H9 (cell line): ENCODE results near the gene SLC39A2. TPM values are rescaled to one million over a fixed set of nuclear protein-coding genes. Genes with fewer than 3 reads are reported as not detected.

Experiments used
- DNase-seq: peaks from one replicate; pipeline ENCODE4 v3.0.0-alpha.2; 2017
- H2AFZ ChIP-seq: one replicate; pipeline ENCODE4 v1.6.1; 2013; ENCODE audit warnings: mild to moderate bottlenecking, low read length, control low read depth, moderate library complexity
- H2AK5ac ChIP-seq: 2 replicates; pipeline ENCODE4 v1.6.1; 2013; ENCODE audit warnings: low read length, control low read depth, mixed read lengths; ENCODE audit not compliant: insufficient read length
- H2BK120ac ChIP-seq: one replicate; pipeline ENCODE4 v1.6.1; 2013; ENCODE audit warnings: low read depth, mild to moderate bottlenecking, low read length, control low read depth, inconsistent platforms; ENCODE audit not compliant: poor library complexity, severe bottlenecking
- H2BK12ac ChIP-seq: 2 replicates; pipeline ENCODE4 v1.6.1; 2013; ENCODE audit warnings: low read length, control low read depth, mixed read lengths, low read depth; ENCODE audit not compliant: insufficient read length
- H2BK15ac ChIP-seq: 2 replicates; pipeline ENCODE4 v1.6.1; 2013; ENCODE audit warnings: low read depth, low read length, control low read depth
- H2BK20ac ChIP-seq: one replicate; pipeline ENCODE4 v1.6.1; 2013; ENCODE audit warnings: low read depth, mild to moderate bottlenecking, low read length, control low read depth, inconsistent platforms; ENCODE audit not compliant: poor library complexity, severe bottlenecking
- H2BK5ac ChIP-seq: 2 replicates; pipeline ENCODE4 v1.6.1; 2013; ENCODE audit warnings: low read length, control low read depth, mixed read lengths; ENCODE audit not compliant: insufficient read length
- H3K14ac ChIP-seq: 2 replicates; pipeline ENCODE4 v1.6.1; 2013; ENCODE audit warnings: low read length, control low read depth; ENCODE audit not compliant: insufficient read depth
- H3K18ac ChIP-seq: 2 replicates; pipeline ENCODE4 v1.6.1; 2013; ENCODE audit warnings: low read depth, mild to moderate bottlenecking, mixed read lengths, low read length, control low read depth; ENCODE audit not compliant: insufficient read length
- H3K23ac ChIP-seq: 2 replicates; pipeline ENCODE4 v1.6.1; 2013; ENCODE audit warnings: low read length, control low read depth, mixed read lengths, low read depth; ENCODE audit not compliant: insufficient read length
- H3K23me2 ChIP-seq: 2 replicates; pipeline ENCODE4 v1.6.1; 2013; ENCODE audit warnings: low read depth, mild to moderate bottlenecking, mixed read lengths, low read length, control low read depth; ENCODE audit not compliant: insufficient read length, poor library complexity, severe bottlenecking
- H3K27ac ChIP-seq: 2 replicates; pipeline ENCODE4 v1.5.1; 2013; ENCODE audit warnings: low read length, control low read depth, mixed read lengths, low read depth; ENCODE audit not compliant: insufficient read length
- H3K27me3 ChIP-seq: 2 replicates; pipeline ENCODE4 v1.6.1; 2013; ENCODE audit warnings: low read length, control low read depth, inconsistent platforms; ENCODE audit not compliant: insufficient read depth
- H3K4ac ChIP-seq: 2 replicates; pipeline ENCODE4 v1.6.1; 2013; ENCODE audit warnings: low read depth, mild to moderate bottlenecking, control low read depth, inconsistent platforms, low read length, moderate library complexity
- H3K4me1 ChIP-seq: 2 replicates; pipeline ENCODE4 v1.6.1; 2013; ENCODE audit warnings: low read length, control low read depth, inconsistent platforms; ENCODE audit not compliant: insufficient read depth
- H3K4me2 ChIP-seq: 2 replicates; pipeline ENCODE4 v1.6.1; 2013; ENCODE audit warnings: low read length, control low read depth, mixed read lengths; ENCODE audit not compliant: insufficient read length, insufficient read depth
- H3K56ac ChIP-seq: 2 replicates; pipeline ENCODE4 v1.6.1; 2013; ENCODE audit warnings: low read depth, mild to moderate bottlenecking, mixed read lengths, low read length, control low read depth; ENCODE audit not compliant: insufficient read length
- H3K79me1 ChIP-seq: 2 replicates; pipeline ENCODE4 v1.6.1; 2013; ENCODE audit warnings: low read depth, mild to moderate bottlenecking, moderate library complexity, low read length, control low read depth, inconsistent platforms; ENCODE audit not compliant: insufficient read depth, poor library complexity, severe bottlenecking
- H3K79me2 ChIP-seq: 2 replicates; pipeline ENCODE4 v1.6.1; 2013; ENCODE audit warnings: low read length, control low read depth, inconsistent platforms; ENCODE audit not compliant: insufficient read depth
- H3K9ac ChIP-seq: 2 replicates; pipeline ENCODE4 v1.6.1; 2013; ENCODE audit warnings: low read length, control low read depth, mixed read lengths; ENCODE audit not compliant: insufficient read length; ENCODE audit errors: extremely low read depth
- H3K9me3 ChIP-seq: one replicate; pipeline ENCODE4 v1.6.1; 2013; ENCODE audit warnings: low read depth, low read length, inconsistent platforms; ENCODE audit not compliant: control insufficient read depth
- H3T11ph ChIP-seq: one replicate; pipeline ENCODE4 v1.6.1; 2013; ENCODE audit warnings: mild to moderate bottlenecking, low read length, control low read depth, inconsistent platforms
- H4K20me1 ChIP-seq: one replicate; pipeline ENCODE4 v1.6.1; 2013; ENCODE audit not compliant: control insufficient read depth, insufficient read length, insufficient read depth
- H4K5ac ChIP-seq: 2 replicates; pipeline ENCODE4 v1.6.1; 2013; ENCODE audit warnings: low read depth, mild to moderate bottlenecking, mixed read lengths, low read length, control low read depth; ENCODE audit not compliant: insufficient read length
- H4K8ac ChIP-seq: replicated peaks from 2 replicates; pipeline ENCODE4 v1.6.1; 2013; ENCODE audit warnings: low read length, control low read depth, mixed read lengths, low read depth; ENCODE audit not compliant: insufficient read length
- H4K91ac ChIP-seq: 2 replicates; pipeline ENCODE4 v1.6.1; 2013; ENCODE audit warnings: low read depth, mild to moderate bottlenecking, moderate library complexity, mixed read lengths, low read length, control low read depth; ENCODE audit not compliant: insufficient read length
- H3K27ac Mint-ChIP-seq, 3 experiments: 2 replicates in 2 of 3; 3 replicates in 1 of 3; pipeline ENCODE4 v1.8.0; 2020 to 2021; ENCODE audit warnings: mixed read lengths in 3 of 3, mild to moderate bottlenecking in 1 of 3, moderate library complexity in 1 of 3
- H3K27me3 Mint-ChIP-seq: 2 replicates; pipeline ENCODE4 v1.8.0; 2021; ENCODE audit warnings: low read depth, mild to moderate bottlenecking, moderate library complexity, mixed read lengths
- H3K36me3 Mint-ChIP-seq, 3 experiments: 2 replicates in 2 of 3; 3 replicates in 1 of 3; pipeline ENCODE4 v1.8.0; 2020 to 2021; ENCODE audit warnings: low read depth in 3 of 3, mixed read lengths in 3 of 3; ENCODE audit not compliant: insufficient read depth in 1 of 3
- H3K4me1 Mint-ChIP-seq, 2 experiments: 2 replicates each; pipeline ENCODE4 v1.8.0; 2020; ENCODE audit warnings: mixed read lengths in 2 of 2
- H3K4me3 Mint-ChIP-seq, 2 experiments: 2 replicates in 1 of 2; 3 replicates in 1 of 2; pipeline ENCODE4 v1.8.0; 2020 to 2021; ENCODE audit warnings: mild to moderate bottlenecking in 2 of 2, mixed read lengths in 2 of 2, moderate library complexity in 1 of 2
- H3K9me3 Mint-ChIP-seq, 2 experiments: 2 replicates in 1 of 2; 3 replicates in 1 of 2; pipeline ENCODE4 v1.8.0; 2020; ENCODE audit warnings: mild to moderate bottlenecking in 2 of 2, mixed read lengths in 2 of 2, moderate library complexity in 1 of 2
- WGBS: extraction: QIAGEN DNeasy Blood & Tissue Kit; methylation state at CpG from one replicate; pipeline ENCODE4 v1.1.7; 2013; ENCODE audit warnings: missing lambda C conversion rate, low lambda C conversion rate, mixed read lengths; ENCODE audit not compliant: insufficient read length; ENCODE audit errors: extremely low coverage; 5-methylcytosine and 5-hydroxymethylcytosine counted together
- total RNA-seq: library from RNA; stranded (reverse); gene quantifications from 2 replicates; pipeline ENCODE4 v1.2.1, GENCODE V29; 2021
- TF ChIP-seq, protein P1 (sequence below): fragments of 200-600 bp; sonication (generic); conservative IDR thresholded peaks from 3 replicates; pipeline ENCODE4 v1.8.0; 2021; ENCODE audit warnings: antibody characterized with exemption, mild to moderate bottlenecking

SLC39A2 gene
- total RNA-seq, 1 experiment from 2014 or later = not detected

- H3K27me3 ChIP-seq = no peaks in the 10 kb centered on the region
- Mint-ChIP-seq H3K4me3 (no peak overlapping the region), H3K4me1 (peaks cover 8 to 12% of the 10 kb centered on the region in 2 experiments), H3K9me3 (no peaks in the 10 kb centered on the region), H3K36me3 (no peaks in the 10 kb centered on the region), H3K27ac (no peak overlapping the region; a peak in 1 of 7 replicates), H3K27me3 (peaks cover 23% of the 10 kb centered on the region)
- no peak overlapping the region for H2BK5ac ChIP-seq
- no peak overlapping the region for H3K56ac ChIP-seq
- TF ChIP-seq, protein P1, sequence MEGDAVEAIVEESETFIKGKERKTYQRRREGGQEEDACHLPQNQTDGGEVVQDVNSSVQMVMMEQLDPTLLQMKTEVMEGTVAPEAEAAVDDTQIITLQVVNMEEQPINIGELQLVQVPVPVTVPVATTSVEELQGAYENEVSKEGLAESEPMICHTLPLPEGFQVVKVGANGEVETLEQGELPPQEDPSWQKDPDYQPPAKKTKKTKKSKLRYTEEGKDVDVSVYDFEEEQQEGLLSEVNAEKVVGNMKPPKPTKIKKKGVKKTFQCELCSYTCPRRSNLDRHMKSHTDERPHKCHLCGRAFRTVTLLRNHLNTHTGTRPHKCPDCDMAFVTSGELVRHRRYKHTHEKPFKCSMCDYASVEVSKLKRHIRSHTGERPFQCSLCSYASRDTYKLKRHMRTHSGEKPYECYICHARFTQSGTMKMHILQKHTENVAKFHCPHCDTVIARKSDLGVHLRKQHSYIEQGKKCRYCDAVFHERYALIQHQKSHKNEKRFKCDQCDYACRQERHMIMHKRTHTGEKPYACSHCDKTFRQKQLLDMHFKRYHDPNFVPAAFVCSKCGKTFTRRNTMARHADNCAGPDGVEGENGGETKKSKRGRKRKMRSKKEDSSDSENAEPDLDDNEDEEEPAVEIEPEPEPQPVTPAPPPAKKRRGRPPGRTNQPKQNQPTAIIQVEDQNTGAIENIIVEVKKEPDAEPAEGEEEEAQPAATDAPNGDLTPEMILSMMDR = no peak
- H2BK20ac ChIP-seq = no peak overlapping the region
- H3K79me2 ChIP-seq = no peaks in the 10 kb centered on the region
- no peak overlapping the region for H3K9ac ChIP-seq
- no peak overlapping the region for H2BK120ac ChIP-seq
- peaks cover 6% of the 10 kb centered on the region for H3K23me2 ChIP-seq
- H2BK12ac ChIP-seq = no peak overlapping the region
- H4K5ac ChIP-seq = no peak overlapping the region
- H2AK5ac ChIP-seq = no peak overlapping the region
- DNase-seq = no peak
- H3K23ac ChIP-seq = no peak overlapping the region
- H2AFZ ChIP-seq = no peak overlapping the region
- H3K27ac ChIP-seq = no peak overlapping the region
- no peaks in the 10 kb centered on the region for H3K79me1 ChIP-seq
- H3K4ac ChIP-seq = no peak overlapping the region
- no peak overlapping the region for H3K14ac ChIP-seq
- H3K4me1 ChIP-seq = no peaks in the 10 kb centered on the region
- no peak overlapping the region for H4K8ac ChIP-seq
- no peaks in the 10 kb centered on the region for H4K20me1 ChIP-seq
- H4K91ac ChIP-seq = no peak overlapping the region
- H3K4me2 ChIP-seq = no peak overlapping the region
- no peak overlapping the region for H2BK15ac ChIP-seq
- H3K18ac ChIP-seq = no peak overlapping the region
- no peak overlapping the region for H3T11ph ChIP-seq
- H3K9me3 ChIP-seq = no peaks in the 10 kb centered on the region
- no CpG with 5 or more reads among the region's 3 CpGs for WGBS
Measured at GRCh38 chr14:20973501-20973900, 25.6 kb upstream of the SLC39A2 start.
